ENCODE measurements around the gene NLRC4. TPM values are rescaled to one million over a fixed set of nuclear protein-coding genes. Genes with fewer than 3 reads are reported as not detected.
A peak's percentile ranks its signal among the peaks of the same experiment; 100 is the strongest.

NLRC4 gene
- total and polyA plus RNA-seq, 9 of the 15 experiments (the other 6 are each of a cell fraction or from before 2014, with no cell fraction given), result 0.03 to 0.18 (median 0.06) TPM; not detected in 2

- Histone ChIP-seq H3K27ac (ENCODE audit: extremely low read depth, low read depth, low read length) (no peak overlapping the region), H3K9ac (ENCODE audit: insufficient read depth in 1 of 2, low read depth in 2 of 2, low read length in 2 of 2) (no peak overlapping the region), H2AFZ (ENCODE audit: low read depth, low read length) (peak overlapping the region; percentile 66), H3K9me1 (ENCODE audit: control insufficient read depth, insufficient read depth, low read length) (no peaks in the 10 kb centered on the region), H3K4me1 (replicated peaks in 1 of 2; ENCODE audit: control insufficient read depth in 2 of 2, insufficient read depth in 2 of 2, low read length in 2 of 2) (peaks cover 0 to 2% of the 10 kb centered on the region in 2 experiments; a peak in 2 of 5 replicates), H3K27me3 (ENCODE audit: control insufficient read depth in 2 of 2, insufficient read depth in 2 of 2, low read length in 2 of 2) (no peaks in the 10 kb centered on the region), H3K9me3 (replicated peaks; ENCODE audit: control insufficient read depth, insufficient read depth, low read depth, low read length) (no peaks in the 10 kb centered on the region), H4K20me1 (replicated peaks; ENCODE audit: control insufficient read depth, insufficient read depth, low read length) (no peaks in the 10 kb centered on the region), H3K4me2 (ENCODE audit: insufficient read depth, low read length) (no peak overlapping the region), H3K36me3 (ENCODE audit: control insufficient read depth, insufficient read depth, low read length) (no peaks in the 10 kb centered on the region), H3K4me3 (no peak overlapping the region), H3K79me2 (ENCODE audit: control insufficient read depth, insufficient read depth, low read length) (no peaks in the 10 kb centered on the region)
- ATAC-seq, result no peak
- no TSS peak for BruUV-seq (replicated peaks)
- WGBS (ENCODE audit: insufficient coverage, low coverage, missing lambda C conversion rate), result 35% methylated on average over 3 of the region's 3 CpGs
- in situ Hi-C loops (cut with MboI), result no loop called here
- no peak for FAIRE-seq
- ChIA-PET CTCF (ENCODE audit: low intra/inter-chr PET ratio) (no interaction called here), POLR2A (interaction anchor here (2.0 kb wide), 1 partner anchor 11 kb away, joined by 7 read pairs; no protein-coding TSS in a partner anchor)
- no peak for DNase-seq (ENCODE audit: extremely low read depth in 1 of 4, low spot score in 3 of 4)
- TF ChIP-seq, protein P1, sequence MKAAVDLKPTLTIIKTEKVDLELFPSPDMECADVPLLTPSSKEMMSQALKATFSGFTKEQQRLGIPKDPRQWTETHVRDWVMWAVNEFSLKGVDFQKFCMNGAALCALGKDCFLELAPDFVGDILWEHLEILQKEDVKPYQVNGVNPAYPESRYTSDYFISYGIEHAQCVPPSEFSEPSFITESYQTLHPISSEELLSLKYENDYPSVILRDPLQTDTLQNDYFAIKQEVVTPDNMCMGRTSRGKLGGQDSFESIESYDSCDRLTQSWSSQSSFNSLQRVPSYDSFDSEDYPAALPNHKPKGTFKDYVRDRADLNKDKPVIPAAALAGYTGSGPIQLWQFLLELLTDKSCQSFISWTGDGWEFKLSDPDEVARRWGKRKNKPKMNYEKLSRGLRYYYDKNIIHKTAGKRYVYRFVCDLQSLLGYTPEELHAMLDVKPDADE (conservative IDR thresholded peaks at IDR 0.05; ENCODE audit: control insufficient read depth, low read depth, low read length), result no peak
- TF ChIP-seq FOXO4 (CRISPR knock-in tag; IDR thresholded peaks at IDR 0.05) (no peak), NR2C2 (CRISPR knock-in tag; IDR thresholded peaks at IDR 0.05) (peak; percentile 38; the same call in 1 of the 2 replicates), NR2C2 (tag; IDR thresholded peaks at IDR 0.05) (peak; percentile 66; the same call in 1 of the 2 replicates), NR2C1 (IDR thresholded peaks at IDR 0.05) (peak; percentile 80), NR2C1 (tag; IDR thresholded peaks at IDR 0.05) (peak; percentile 64), ZBTB40 (IDR thresholded peaks at IDR 0.05) (peak; percentile 73; the same call in 1 of the 2 replicates), ZBTB40 (CRISPR knock-in tag; IDR thresholded peaks at IDR 0.05) (no peak)
- intact Hi-C loops (cut with micrococcal nuclease), result no loop called here
Observed at GRCh38 chr2:32262105-32262504, 2.6 kb downstream of the NLRC4 start.
